Measurements from ENCODE around the gene KY.

The KY gene

DNA sequence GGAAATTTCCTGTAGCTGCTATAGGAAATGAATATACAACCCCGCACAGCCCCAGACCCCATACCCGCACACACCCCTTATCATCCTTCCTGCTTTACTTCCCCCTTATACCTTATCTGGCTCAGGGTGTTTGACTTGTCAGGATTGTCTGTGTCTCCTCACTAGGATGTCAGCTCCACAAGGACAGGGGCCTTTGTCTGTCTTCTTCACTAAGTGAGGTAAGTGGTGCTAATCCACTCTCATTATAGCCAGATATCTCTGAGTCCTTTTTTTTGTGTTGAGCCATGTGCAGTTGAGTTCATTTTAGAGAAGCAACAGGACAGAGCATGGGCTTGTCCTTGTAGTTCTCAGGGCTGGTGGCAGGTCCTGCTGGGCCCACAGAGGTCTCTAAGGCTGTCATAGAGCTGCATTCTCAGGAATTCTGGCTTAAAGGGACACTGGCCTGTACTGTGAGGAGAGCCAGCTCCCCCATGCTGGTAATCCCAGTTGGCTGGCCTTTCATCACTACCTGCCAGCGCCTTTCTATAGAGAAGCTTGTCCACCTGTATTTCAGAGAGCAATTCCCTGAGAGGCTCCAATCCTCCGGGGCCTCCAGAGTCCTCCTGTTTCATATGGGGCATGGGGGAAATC is 9.0 kb downstream of the KY start:
- no peak for ATAC-seq
- H3K36me3 Mint-ChIP-seq, result no peaks in the 10 kb centered on the region
- H3K4me1 Mint-ChIP-seq, result no peaks in the 10 kb centered on the region
- H3K4me3 Mint-ChIP-seq, result no peak overlapping the region
- no peaks in the 10 kb centered on the region for H3K9me3 Mint-ChIP-seq
- no peak overlapping the region for H3K27ac Mint-ChIP-seq
- H3K27me3 Mint-ChIP-seq, result peaks cover 8% of the 10 kb centered on the region

DNA sequence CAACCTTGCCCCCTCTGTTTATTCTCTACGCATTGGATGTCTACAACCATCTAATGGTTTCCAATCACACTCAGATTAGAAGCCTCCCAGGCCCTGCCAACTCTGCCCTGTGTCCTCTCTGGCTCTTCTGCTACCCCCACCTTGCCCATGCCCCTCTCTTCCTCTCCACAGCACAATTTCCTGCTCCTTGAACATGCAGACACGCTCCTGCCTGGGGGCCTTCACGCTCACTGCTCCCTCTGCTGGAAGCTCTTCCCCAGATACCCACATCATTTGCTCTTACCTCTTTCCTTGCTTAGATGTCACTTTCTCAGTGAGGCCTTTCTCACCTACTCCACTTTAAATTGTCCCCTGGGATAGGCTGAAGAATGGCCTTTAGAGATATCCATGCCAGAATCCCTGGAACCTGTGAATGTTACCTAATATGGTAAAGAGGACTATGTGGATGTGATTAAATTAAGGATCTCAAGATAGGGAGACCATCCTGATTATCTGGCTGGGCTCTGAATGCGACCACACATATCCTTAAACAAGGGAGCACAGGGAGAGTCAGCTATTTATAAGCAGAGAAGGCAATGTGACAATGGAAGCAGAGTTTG is 9.9 kb downstream of the KY start:
- H3K4me1 Mint-ChIP-seq, result no peaks in the 10 kb centered on the region
- no peak for ATAC-seq
- H3K36me3 Mint-ChIP-seq, result no peaks in the 10 kb centered on the region
- H3K27ac Mint-ChIP-seq, result no peak overlapping the region
- no peaks in the 10 kb centered on the region for H3K9me3 Mint-ChIP-seq
- no peak overlapping the region for H3K4me3 Mint-ChIP-seq
- peaks cover 8% of the 10 kb centered on the region for H3K27me3 Mint-ChIP-seq

DNA sequence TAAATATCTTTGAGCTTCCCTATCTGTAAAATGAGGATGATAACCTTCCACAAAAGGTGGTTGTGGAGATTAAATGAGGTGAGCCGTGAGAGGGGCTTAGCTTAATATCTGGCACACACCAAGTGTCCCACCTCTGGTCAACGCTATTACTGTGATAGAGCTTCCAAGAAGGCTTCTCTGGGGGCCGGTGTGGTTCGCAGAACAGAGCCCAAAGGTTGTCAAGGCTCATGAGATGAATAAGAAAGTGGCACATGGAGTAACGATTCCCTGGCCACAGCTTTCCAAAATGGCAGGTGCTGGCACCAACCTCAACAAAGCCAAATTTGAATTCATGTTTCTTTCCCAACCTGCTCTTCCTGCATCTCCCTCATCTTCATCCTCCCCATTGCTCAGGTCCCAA is 10.4 kb downstream of the KY start:
- no peaks in the 10 kb centered on the region for H3K9me3 Mint-ChIP-seq
- H3K4me3 Mint-ChIP-seq, result no peak overlapping the region
- peaks cover 8% of the 10 kb centered on the region for H3K27me3 Mint-ChIP-seq
- no peak overlapping the region for H3K27ac Mint-ChIP-seq
- no peak for ATAC-seq
- no peaks in the 10 kb centered on the region for H3K4me1 Mint-ChIP-seq
- H3K36me3 Mint-ChIP-seq, result no peaks in the 10 kb centered on the region

DNA sequence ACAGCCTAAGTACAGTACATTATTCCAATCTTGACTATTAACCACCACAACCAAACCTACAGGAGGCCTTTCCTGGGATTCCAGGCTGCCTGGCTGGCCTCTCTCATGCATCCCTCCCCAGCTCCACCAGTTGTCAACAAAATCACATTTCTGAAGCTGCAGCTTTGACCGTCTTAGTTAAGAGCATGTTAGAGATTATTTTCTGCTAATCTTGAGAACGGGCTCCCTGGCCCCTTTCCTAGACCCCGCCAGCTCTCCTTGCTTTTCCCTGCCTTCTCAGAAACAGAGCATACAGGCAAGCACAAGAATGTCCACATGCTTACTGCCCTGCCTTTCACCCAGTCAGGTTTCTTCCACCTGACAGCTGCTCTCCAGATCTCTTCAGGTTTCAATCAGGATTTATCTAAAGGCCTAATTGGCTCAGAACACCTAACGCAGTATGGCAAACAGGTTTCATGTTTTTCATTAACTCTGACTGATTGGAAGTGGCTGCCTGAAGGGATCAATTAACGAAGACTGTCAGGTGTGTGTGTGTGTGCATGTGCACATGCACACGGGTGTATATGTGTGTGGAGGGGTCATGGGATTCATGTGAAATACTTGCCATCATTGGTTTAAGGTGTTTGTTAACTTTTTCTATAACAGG is 12.3 kb downstream of the KY start:
- no peaks in the 10 kb centered on the region for H3K27me3 Mint-ChIP-seq
- no peak overlapping the region for H3K4me3 Mint-ChIP-seq
- no peaks in the 10 kb centered on the region for H3K4me1 Mint-ChIP-seq
- H3K36me3 Mint-ChIP-seq, result no peaks in the 10 kb centered on the region
- H3K27ac Mint-ChIP-seq, result no peak overlapping the region
- no peak for ATAC-seq
- H3K9me3 Mint-ChIP-seq, result no peaks in the 10 kb centered on the region

- Mint-ChIP-seq H3K27me3 (peaks cover 16% of the 10 kb centered on the region), H3K9me3 (peaks cover 6% of the 10 kb centered on the region), H3K4me1 (no peaks in the 10 kb centered on the region), H3K4me3 (no peak overlapping the region), H3K27ac (no peak overlapping the region), H3K36me3 (no peaks in the 10 kb centered on the region)
- ATAC-seq, result no peak
Measured at GRCh38 chr3:134636406-134636805, 14.4 kb downstream of the KY start.

DNA sequence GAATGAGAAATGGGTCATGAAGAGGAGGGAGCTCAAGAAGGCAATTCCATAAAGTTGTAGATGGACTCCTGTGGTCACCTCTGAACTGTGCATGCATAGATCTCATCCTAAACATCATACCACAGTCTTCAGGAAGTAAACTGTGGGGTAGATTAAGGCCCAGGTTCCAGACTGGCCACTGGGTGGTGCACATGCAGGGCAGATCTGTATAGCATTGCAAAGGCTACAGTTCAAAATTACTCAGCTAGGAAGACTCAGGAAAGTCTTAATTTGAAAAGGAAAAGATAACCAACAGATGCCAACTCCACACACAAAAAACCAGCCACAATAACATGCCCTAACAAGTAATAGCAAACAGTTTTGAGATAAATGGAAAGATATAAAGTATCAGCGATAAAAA is 20.3 kb downstream of the KY start:
- Mint-ChIP-seq H3K36me3 (peaks cover 9% of the 10 kb centered on the region), H3K4me3 (no peak overlapping the region), H3K9me3 (peaks cover 15% of the 10 kb centered on the region), H3K4me1 (no peaks in the 10 kb centered on the region), H3K27ac (no peak overlapping the region), H3K27me3 (peaks cover 21% of the 10 kb centered on the region)
- ATAC-seq, result no peak

- no peak for ATAC-seq
- Mint-ChIP-seq H3K4me3 (no peak overlapping the region), H3K4me1 (no peaks in the 10 kb centered on the region), H3K9me3 (peaks cover 15% of the 10 kb centered on the region), H3K36me3 (peaks cover 9% of the 10 kb centered on the region), H3K27me3 (peaks cover 27% of the 10 kb centered on the region), H3K27ac (no peak overlapping the region)
Measured at GRCh38 chr3:134628884-134629283, 21.9 kb downstream of the KY start.

DNA sequence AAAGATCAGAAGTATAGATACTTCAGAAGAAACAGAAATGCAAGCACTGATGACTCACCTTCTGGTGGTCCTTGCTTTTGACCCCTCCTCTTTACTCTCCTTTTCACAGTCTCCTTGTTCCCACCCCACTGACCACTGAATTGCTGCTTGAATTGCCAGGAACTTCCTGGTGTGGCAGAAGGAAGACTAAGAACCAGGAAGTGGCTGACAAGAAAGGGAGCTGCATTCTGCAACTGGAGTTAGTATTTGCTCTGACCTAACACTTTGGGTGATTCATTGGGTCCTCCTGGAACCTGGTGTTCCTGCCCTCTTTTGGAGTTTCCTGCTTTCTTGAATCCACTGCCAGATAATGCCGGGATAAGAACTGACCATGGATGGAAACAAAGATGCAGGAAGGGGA is 23.0 kb downstream of the KY start:
- Mint-ChIP-seq H3K4me3 (no peak overlapping the region), H3K27ac (no peak overlapping the region), H3K36me3 (peaks cover 9% of the 10 kb centered on the region), H3K27me3 (peaks cover 25% of the 10 kb centered on the region), H3K9me3 (peaks cover 13% of the 10 kb centered on the region), H3K4me1 (no peaks in the 10 kb centered on the region)
- no peak for ATAC-seq

GRCh38 chr3:134625885-134626741 is 24.7 kb downstream of the KY start:
- Mint-ChIP-seq H3K4me1 (no peaks in the 10 kb centered on the region), H3K36me3 (peaks cover 8% of the 10 kb centered on the region), H3K9me3 (peaks cover 8% of the 10 kb centered on the region), H3K4me3 (no peak overlapping the region), H3K27me3 (peaks cover 10% of the 10 kb centered on the region), H3K27ac (no peak overlapping the region)
- ATAC-seq, result no peak

- H3K36me3 Mint-ChIP-seq, result peaks cover 1% of the 10 kb centered on the region
- H3K9me3 Mint-ChIP-seq, result peaks cover 1% of the 10 kb centered on the region
- ATAC-seq, result no peak
- no peaks in the 10 kb centered on the region for H3K4me1 Mint-ChIP-seq
- H3K27me3 Mint-ChIP-seq, result peaks cover 10% of the 10 kb centered on the region
- no peak overlapping the region for H3K27ac Mint-ChIP-seq
- H3K4me3 Mint-ChIP-seq, result no peak overlapping the region
Measured at GRCh38 chr3:134625462-134625861, 25.4 kb downstream of the KY start.

GRCh38 chr3:134624537-134625287 is 26.1 kb downstream of the KY start:
- Mint-ChIP-seq H3K4me3 (no peak overlapping the region), H3K27me3 (peaks cover 10% of the 10 kb centered on the region)

GRCh38 chr3:134623615-134624245 is 27.1 kb downstream of the KY start:
- no peak for ATAC-seq
- Mint-ChIP-seq H3K36me3 (no peaks in the 10 kb centered on the region), H3K4me3 (no peak overlapping the region), H3K27me3 (peaks cover 10% of the 10 kb centered on the region), H3K27ac (no peak overlapping the region), H3K9me3 (no peaks in the 10 kb centered on the region), H3K4me1 (no peaks in the 10 kb centered on the region)

More at GRCh38 chr3:134624537-134625287, 26.1 kb downstream of the KY start:
- no peaks in the 10 kb centered on the region for H3K9me3 Mint-ChIP-seq
- ATAC-seq, result no peak
- no peak overlapping the region for H3K27ac Mint-ChIP-seq
- H3K36me3 Mint-ChIP-seq, result no peaks in the 10 kb centered on the region
- H3K4me1 Mint-ChIP-seq, result no peaks in the 10 kb centered on the region

GRCh38 chr3:134622806-134623365 is 27.9 kb downstream of the KY start:
- no peaks in the 10 kb centered on the region for H3K4me1 Mint-ChIP-seq
- no peak overlapping the region for H3K4me3 Mint-ChIP-seq
- no peaks in the 10 kb centered on the region for H3K36me3 Mint-ChIP-seq
- H3K27me3 Mint-ChIP-seq, result peaks cover 10% of the 10 kb centered on the region
- no peaks in the 10 kb centered on the region for H3K9me3 Mint-ChIP-seq
- ATAC-seq, result no peak
- H3K27ac Mint-ChIP-seq, result no peak overlapping the region

DNA sequence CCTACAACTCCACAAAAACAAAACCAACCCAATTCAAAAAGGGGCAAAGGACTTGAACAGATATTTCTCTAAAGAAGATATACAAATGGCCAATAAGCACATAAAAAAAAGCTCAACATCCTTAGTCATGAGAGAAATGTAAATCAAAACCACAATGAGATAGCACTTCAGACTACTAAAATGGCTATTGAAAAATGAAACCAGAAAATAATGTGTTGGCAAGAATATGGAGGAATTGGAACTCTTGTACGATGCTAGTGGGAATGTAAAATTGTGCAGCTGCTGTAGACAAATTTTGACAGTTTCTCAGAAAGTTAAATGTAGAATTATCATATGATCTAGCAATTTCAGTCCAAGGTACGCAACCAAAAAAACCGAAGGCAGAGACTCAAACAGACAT is 29.0 kb downstream of the KY start:
- Mint-ChIP-seq H3K36me3 (no peaks in the 10 kb centered on the region), H3K9me3 (no peaks in the 10 kb centered on the region), H3K4me3 (no peak overlapping the region), H3K4me1 (no peaks in the 10 kb centered on the region), H3K27ac (no peak overlapping the region), H3K27me3 (peaks cover 10% of the 10 kb centered on the region)
- ATAC-seq, result no peak

All from stimulated activated memory B cell treated with anti-CD40 and anti-IgM and Interleukin-4, amounts not matched to agents 10 μg/mL and 1 μg/mL and 100 μg/mL, for 72 hours (primary cell).